ENCODE results near the gene NRP2. TPM values are rescaled to one million over a fixed set of nuclear protein-coding genes. Genes with fewer than 3 reads are reported as not detected.

Gene NRP2
- total RNA-seq, 1 experiment from 2014 or later = 84.6 TPM

DNA sequence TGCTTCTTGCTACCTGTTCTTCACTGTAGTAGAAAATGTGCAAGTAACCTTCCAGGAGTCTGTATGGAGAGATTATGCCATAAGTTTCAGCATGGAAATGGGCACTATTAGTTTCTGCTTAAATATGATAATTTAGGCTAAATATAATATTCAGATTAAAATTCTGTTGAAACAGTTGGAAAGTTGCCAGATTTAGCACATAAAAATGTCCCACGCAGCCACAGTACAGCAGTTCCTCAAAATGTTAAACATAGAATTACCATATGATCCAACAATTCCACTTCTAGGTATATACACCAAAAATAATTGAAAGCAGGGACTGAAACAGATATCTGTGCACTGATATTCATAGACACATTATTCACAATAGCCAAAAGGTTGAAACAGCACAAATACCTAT is 121.2 kb downstream of the NRP2 start:
- DNase-seq (ENCODE audit: low read depth) = no peak

DNA sequence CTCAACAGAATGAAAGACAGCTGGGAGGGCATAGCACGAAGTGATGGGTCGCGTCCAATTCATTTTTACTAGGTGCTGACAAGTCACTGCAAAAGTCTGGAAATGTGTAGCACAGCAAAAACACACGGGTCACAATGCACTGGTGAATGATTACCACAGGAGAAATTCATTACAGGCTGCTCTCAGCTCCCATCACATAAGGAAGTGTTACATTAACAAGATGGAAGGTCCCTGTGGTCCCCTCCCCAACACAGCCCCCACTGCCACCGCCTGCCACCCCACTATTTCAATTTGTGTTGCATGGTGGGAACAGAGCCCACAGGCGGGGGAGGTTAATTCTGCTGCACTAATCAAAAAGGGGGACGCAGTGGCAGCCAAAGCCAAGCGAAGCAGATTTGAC is 122.8 kb downstream of the NRP2 start:
- DNase-seq (ENCODE audit: low read depth) = no peak

GRCh38 chr2:205806143-205806905 is 124.0 kb downstream of the NRP2 start:
- DNase-seq (ENCODE audit: low read depth) = no peak

DNA sequence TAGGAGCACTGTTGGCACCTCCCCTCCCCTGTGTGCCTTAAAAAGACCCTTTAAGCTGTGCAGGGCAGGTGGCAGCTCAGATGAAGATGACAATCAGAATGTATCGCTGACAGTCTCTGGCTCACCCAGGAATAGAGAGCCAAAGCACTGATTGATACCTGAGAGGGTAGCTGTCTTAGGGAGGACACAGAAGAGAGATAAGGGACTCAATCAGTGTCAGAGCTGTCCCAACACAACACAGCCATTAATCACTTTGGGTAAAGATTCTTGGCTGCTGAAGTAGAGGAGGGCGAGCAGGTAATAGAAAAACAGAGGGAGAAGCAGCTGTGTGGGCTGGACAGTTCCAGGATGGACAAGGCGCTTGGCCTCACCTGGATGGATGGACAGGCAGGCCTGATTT is 124.9 kb downstream of the NRP2 start:
- DNase-seq (ENCODE audit: low read depth) = no peak

GRCh38 chr2:205807758-205808157 is 125.5 kb downstream of the NRP2 start:
- DNase-seq (ENCODE audit: low read depth) = no peak

GRCh38 chr2:205808486-205809121 is 126.3 kb downstream of the NRP2 start:
- no peak for DNase-seq (ENCODE audit: low read depth)

DNA sequence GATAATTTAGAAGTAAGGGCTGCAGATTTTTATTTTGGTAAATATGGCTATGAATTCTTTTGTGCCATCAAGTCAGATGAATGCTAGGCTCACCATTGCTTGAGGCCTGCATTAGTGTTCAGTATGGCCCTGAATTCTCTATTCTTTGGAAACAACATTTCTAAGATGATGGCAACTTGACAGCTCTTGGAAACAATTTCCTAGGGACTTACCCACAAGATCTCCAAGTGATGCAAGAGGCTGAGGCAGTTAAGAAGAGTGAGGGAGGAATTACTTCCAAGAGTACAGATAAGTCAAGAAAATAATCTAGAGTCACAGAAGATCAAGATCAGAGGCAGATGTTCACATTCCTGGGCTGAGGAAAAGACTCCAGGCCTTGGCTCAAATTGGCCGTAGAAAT is 129.1 kb downstream of the NRP2 start:
- no peak for DNase-seq (ENCODE audit: low read depth)

DNA sequence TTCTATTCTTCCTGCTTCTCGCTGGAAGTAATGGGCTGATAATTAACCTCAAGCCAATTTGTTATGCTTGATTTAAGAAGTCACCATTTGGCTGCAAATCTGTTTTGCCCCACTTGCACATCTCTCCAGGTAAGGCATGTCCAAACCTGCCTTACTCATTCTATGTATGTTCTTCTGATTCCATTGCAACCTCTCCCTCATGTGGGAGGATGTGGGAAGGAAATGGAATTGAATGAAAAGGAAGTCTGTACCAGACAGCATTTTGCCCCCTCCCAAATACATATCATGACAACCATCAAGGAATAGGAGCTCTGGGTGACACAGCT is 131.7 kb downstream of the NRP2 start:
- DNase-seq (ENCODE audit: low read depth) = no peak

DNA sequence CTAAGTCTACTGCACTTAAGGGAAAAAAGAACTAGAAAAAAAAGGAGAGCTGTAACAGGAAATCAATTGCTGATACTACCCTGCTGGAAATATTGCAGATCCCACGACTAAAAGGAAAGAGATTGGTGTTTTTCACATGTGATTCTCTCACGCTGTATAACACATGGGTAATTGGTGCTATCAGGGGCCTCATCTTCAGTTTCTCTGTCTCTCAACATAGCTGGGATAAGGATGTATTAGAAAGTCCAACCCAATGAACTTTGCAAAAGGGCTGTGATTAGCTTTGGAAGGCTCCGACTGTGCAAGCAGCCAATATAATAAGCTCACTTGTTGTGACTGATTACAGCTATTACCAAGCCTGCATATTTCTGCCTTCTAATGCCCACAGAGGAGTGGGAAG is 133.4 kb downstream of the NRP2 start:
- no peak for DNase-seq (ENCODE audit: low read depth)

DNA sequence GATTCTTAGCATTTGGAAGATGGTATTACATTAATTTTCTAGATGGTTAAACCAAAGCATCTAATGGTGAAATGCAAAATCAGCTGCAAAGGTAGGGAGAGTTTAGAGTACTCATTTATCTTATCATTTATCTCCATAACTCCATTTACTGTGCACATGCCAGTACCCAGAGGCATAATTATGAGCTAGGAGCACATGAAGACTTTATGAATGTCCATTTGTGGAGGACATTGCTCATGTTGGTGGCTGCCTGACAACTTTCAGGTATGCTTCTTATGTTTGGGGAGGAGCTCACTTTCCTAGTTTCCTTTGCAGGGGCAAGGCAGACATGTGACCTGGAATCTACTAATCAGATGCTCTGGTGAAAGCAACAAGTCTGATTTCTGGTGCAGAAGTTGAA is 134.0 kb downstream of the NRP2 start:
- no peak for DNase-seq (ENCODE audit: low read depth)

DNA sequence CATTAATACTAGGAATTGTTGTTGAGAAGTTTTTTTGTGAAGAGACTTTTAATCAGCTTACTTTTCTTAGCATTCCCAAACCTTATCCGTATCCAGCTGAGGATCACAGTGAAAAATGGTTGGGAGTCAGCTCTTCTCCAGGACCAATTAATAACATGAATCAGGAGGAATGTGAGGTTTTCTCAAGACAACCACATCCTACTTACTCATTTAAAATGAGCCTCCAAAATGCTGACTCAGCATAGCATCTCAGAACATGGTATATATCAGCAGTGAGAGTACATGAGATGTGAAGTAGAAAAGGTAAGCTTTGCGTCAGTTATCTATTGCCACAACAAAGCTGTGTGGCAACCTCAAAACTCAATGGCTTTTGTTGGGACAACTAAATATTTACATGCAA is 140.3 kb downstream of the NRP2 start:
- peak; percentile 76 for DNase-seq (ENCODE audit: low read depth)

DNA sequence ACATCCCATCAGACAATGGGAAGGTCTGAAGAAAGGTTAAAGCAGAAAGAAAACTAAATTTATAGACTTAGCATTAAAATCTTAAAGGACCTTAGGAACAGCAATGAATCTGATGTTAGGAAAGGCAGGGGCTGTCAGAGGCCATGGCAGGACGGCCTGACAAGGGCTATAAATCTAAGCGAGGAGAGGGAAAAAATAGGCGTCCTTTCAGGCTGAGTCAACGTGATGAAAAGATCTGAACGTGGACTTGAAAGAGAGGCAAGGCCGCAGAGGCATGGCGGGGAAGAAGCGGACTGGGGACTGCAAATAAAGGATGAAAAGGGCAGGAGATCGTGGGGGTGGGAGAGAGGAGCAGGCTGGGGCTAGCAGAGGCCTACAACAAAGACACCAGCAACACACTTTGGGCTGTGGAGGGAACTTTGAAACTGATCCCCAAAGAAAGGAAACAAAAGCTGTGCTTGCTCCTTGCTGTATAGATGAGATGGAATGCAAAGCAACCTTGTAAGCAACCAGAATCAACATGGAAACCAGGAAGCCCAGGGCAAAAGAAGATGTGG is 145.6 kb downstream of the NRP2 start:
- DNase-seq (ENCODE audit: low read depth) = no peak

DNA sequence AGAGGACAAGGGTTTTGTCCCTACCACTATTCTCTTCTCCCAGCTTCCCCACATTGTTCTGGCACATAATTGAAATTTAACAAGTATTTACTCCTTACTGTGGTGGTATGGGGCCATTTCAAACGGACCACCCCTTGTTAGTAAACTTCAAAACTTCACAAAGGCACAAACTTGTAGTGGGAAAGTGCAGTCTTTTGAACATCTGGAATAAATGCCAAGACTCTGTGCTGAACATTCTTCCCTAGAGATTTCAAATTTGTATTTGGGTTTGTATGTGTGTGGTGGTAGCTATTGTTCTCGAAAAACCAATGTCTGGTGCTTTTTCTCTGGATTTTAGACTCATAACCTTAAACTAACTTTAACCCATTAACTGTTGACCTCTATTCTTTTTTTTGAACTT is 151.6 kb downstream of the NRP2 start:
- no peak for DNase-seq (ENCODE audit: low read depth)

DNA sequence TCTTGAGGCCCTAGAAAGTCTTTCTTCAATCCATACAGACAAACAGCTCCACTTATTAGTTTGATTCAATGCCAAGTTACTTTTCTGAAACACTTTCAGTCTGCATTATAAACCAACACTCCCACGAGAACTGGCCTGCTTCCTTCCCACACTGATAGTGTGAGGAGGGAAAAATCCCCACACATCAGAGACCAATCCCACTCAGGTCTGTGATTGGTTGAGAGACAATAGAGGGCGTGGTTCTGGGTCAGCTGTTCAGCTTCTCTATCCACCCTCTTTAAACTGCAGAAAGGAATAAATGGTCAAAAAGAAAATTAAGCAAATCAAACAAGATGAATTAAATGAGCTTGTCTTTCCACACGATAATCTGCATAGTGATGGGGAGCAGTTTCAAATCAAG is 152.5 kb downstream of the NRP2 start:
- DNase-seq (ENCODE audit: low read depth) = no peak

- no peak for DNase-seq (ENCODE audit: low read depth)
Observed at GRCh38 chr2:205835251-205835791, 153.0 kb downstream of the NRP2 start.

DNA sequence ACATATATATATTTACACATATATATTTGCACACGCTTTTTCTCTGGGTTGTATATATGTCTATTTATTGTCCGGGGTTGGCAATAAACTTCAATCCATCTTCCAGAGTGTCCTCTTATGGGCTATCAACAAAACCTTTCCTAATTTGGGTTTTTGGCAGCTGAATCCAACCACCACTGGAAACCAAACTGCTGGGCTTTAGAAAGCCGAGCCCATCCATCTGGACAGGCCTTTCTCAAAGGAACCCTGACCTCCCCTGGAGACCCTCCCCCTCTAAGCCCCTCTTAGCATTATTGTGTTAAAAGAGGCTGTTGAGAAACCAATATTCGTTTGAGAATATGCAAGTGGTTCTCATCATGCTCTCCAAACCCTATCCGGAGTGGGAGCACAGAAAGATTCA is 153.6 kb downstream of the NRP2 start:
- no peak for DNase-seq (ENCODE audit: low read depth)

GRCh38 chr2:205836477-205837221 is 154.3 kb downstream of the NRP2 start:
- no peak for DNase-seq (ENCODE audit: low read depth)

DNA sequence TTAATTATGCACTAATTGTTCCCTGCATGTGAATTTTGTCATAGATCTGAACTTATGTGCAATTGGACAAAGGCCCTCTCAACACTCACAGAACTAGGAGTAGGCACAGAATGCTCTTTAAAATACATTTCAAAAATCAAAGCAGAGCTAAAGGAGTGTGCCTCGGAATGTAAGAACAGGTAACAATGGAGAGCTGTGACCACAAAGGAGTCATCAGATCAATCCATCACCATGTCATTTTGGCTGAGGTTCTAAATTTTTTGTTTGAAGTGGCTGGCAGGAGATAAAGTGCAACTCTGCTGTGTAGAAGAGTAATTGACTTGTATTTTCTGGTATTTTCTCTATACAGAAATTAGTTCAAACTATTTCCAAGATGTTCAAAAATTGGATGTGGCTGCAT is 155.4 kb downstream of the NRP2 start:
- no peak for DNase-seq (ENCODE audit: low read depth)

DNA sequence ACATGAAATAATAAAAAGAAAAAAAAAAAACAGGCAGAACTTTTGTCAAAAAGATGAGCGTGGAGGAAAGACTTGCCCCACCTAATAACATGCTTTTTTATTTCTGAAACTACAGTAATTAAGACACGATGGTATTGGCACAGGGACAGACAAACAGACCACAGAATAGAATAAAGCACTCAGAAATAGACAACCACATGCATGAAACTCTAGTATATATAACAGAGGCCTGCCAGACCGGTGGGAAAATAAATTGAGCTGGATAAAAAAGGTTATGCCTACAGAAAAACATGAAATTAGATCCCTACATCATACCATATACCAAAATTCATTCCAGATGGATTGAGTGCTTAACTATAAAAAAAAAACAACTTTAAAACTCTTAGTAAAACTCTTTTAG is 163.1 kb downstream of the NRP2 start:
- DNase-seq (ENCODE audit: low read depth) = no peak

Data from M059J (cell line).